PC-9 (cell line): ENCODE data around the gene UGT2A1. TPM values are rescaled to one million over a fixed set of nuclear protein-coding genes. Genes with fewer than 3 reads are reported as not detected.

ENCODE experiments used
- BruUV-seq: library from RNA; stranded (reverse); fragments of 400-500 nt; replicated peaks from 2 replicates; lab custom pipeline; 2021; lab: Mats Ljungman, UMichigan
- CTCF ChIA-PET: fragments of 300-600 bp; sonication (Branson Sonifier 250); formaldehyde crosslinking; loops from one replicate; lab custom pipeline; 2022; ENCODE audit warnings: antibody characterized with exemption; lab: Charles Lee
- POLR2A ChIA-PET: fragments of 300-600 bp; sonication (Branson Sonifier 250); formaldehyde crosslinking; loops from one replicate; lab custom pipeline; 2022; ENCODE audit warnings: antibody characterized with exemption; ENCODE audit not compliant: unreplicated experiment; lab: Charles Lee
- DNase-seq, 2 experiments: peaks; one replicate each; pipeline versions ENCODE4 v3.0.0 to v3.0.0-alpha.2; 2015 to 2022; ENCODE audit warnings: mixed read lengths in 1 of 2
- H2AFZ ChIP-seq: fragments of 200-600 bp; sonication (generic); 2 replicates; pipeline ENCODE4 v1.8.1; 2017; ENCODE audit warnings: antibody characterized with exemption
- H3F3A ChIP-seq: fragments of 200-600 bp; sonication (generic); 2 replicates; pipeline ENCODE4 v1.8.1; 2017; ENCODE audit warnings: antibody characterized with exemption, mild to moderate bottlenecking, low read depth; ENCODE audit not compliant: insufficient read depth
- H3K27ac ChIP-seq: fragments of 200-600 bp; sonication (generic); 2 replicates; pipeline ENCODE4 v1.6.1; 2016; ENCODE audit warnings: mixed run types
- H3K27me3 ChIP-seq: fragments of 200-600 bp; sonication (generic); 2 replicates; pipeline ENCODE4 v1.6.1; 2016; ENCODE audit warnings: low read depth, mixed run types; ENCODE audit not compliant: insufficient read depth
- H3K36me3 ChIP-seq: fragments of 200-600 bp; sonication (generic); 2 replicates; pipeline ENCODE4 v1.6.1; 2016; ENCODE audit warnings: low read depth, mixed run types
- H3K4me1 ChIP-seq: fragments of 200-600 bp; sonication (generic); replicated peaks from 2 replicates; pipeline ENCODE4 v1.6.1; 2016; ENCODE audit warnings: mixed run types; ENCODE audit not compliant: insufficient read depth
- H3K4me2 ChIP-seq: fragments of 200-600 bp; sonication (generic); 2 replicates; pipeline ENCODE4 v1.6.1; 2017; ENCODE audit warnings: mixed run types
- H3K4me3 ChIP-seq: fragments of 200-600 bp; sonication (generic); 2 replicates; pipeline ENCODE4 v1.6.1; 2016; ENCODE audit warnings: mixed run types
- H3K79me2 ChIP-seq: fragments of 200-600 bp; sonication (generic); 2 replicates; pipeline ENCODE4 v1.6.1; 2017; ENCODE audit warnings: low read depth, mixed run types
- H3K9me2 ChIP-seq: fragments of 200-600 bp; sonication (generic); 2 replicates; pipeline ENCODE4 v1.8.1; 2017; ENCODE audit warnings: mild to moderate bottlenecking; ENCODE audit not compliant: insufficient read depth
- H3K9me3 ChIP-seq: fragments of 200-600 bp; sonication (generic); 2 replicates; pipeline ENCODE4 v1.8.1; 2016; ENCODE audit warnings: low read depth; ENCODE audit not compliant: insufficient read depth
- H4K20me1 ChIP-seq: fragments of 200-600 bp; sonication (generic); 2 replicates; pipeline ENCODE4 v1.8.1; 2017; ENCODE audit not compliant: insufficient read depth
- EZH2 ChIP-seq: fragments of 200-600 bp; sonication (generic); IDR thresholded peaks from 2 replicates; pipeline ENCODE4 v1.8.0; 2017; ENCODE audit warnings: antibody characterized with exemption, low read depth
- intact Hi-C: fragments of 100-400 bp; cut with micrococcal nuclease; formaldehyde crosslinking; loops from one replicate; pipeline ENCODE4 v1.10.0; 2022; ENCODE audit not compliant: unreplicated experiment
- total RNA-seq: library from RNA; stranded (reverse); gene quantifications from 2 replicates; pipeline ENCODE4 v1.2.3, GENCODE V29; 2021
- TF ChIP-seq, protein P1 (sequence below): fragments of 200-600 bp; sonication (generic); conservative IDR thresholded peaks from 2 replicates; pipeline ENCODE4 v1.6.1; 2017; ENCODE audit warnings: mixed run types, antibody characterized with exemption, mild to moderate bottlenecking, moderate library complexity

UGT2A1 gene
- total RNA-seq, 1 experiment from 2014 or later, result not detected

DNA sequence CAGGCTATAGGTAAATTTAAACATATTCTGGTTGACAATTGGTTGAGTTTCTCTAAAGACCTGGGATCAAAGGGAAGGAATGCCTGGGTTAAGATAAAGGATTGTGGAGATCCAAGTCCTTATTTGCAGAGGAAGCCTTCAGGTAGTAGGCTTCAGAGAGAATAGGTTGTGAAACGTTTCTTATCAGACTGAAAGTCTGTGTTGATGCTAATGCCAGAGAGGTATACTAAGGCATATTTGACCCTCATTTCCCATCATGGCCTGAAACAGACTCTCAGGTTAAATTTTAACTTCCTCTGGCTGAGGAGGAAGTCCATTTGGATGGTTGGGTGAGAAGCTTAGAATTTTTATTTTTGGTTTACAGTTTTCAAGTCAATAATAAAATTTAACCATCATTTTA, 61.7 kb downstream of the UGT2A1 start:
- H3K4me3 ChIP-seq, result no peak overlapping the region
- intact Hi-C loops, result no loop called here

DNA sequence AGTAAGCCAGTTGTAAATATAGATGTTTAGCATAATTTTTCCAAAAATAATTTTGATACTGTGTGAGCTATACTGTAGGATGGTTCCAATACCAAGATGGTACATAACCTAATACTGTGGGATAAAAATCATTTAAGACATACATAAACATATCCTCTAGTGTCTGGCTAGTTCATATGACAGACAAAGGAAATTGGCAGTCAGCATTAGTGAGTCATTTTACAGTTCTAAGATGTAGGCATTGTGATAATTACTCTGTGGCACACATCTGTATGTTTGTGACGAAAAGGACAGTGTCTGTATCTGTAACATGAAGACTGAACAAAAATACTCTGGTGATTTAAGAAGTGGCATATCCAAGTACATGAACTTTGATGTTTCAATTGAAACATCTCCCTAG, 63.2 kb downstream of the UGT2A1 start:
- Histone ChIP-seq H3K9me2 (no peaks in the 10 kb centered on the region), H4K20me1 (no peaks in the 10 kb centered on the region), H2AFZ (no peak overlapping the region), H3K79me2 (no peaks in the 10 kb centered on the region), H3K4me3 (no peak overlapping the region), H3F3A (no peaks in the 10 kb centered on the region), H3K9me3 (no peaks in the 10 kb centered on the region), H3K27me3 (no peaks in the 10 kb centered on the region), H3K36me3 (no peaks in the 10 kb centered on the region), H3K4me1 (no peaks in the 10 kb centered on the region), H3K4me2 (no peak overlapping the region), H3K27ac (no peak overlapping the region)
- intact Hi-C loops, result no loop called here
- CTCF ChIA-PET, result no interaction called here
- no TSS peak for BruUV-seq
- TF ChIP-seq, protein P1, sequence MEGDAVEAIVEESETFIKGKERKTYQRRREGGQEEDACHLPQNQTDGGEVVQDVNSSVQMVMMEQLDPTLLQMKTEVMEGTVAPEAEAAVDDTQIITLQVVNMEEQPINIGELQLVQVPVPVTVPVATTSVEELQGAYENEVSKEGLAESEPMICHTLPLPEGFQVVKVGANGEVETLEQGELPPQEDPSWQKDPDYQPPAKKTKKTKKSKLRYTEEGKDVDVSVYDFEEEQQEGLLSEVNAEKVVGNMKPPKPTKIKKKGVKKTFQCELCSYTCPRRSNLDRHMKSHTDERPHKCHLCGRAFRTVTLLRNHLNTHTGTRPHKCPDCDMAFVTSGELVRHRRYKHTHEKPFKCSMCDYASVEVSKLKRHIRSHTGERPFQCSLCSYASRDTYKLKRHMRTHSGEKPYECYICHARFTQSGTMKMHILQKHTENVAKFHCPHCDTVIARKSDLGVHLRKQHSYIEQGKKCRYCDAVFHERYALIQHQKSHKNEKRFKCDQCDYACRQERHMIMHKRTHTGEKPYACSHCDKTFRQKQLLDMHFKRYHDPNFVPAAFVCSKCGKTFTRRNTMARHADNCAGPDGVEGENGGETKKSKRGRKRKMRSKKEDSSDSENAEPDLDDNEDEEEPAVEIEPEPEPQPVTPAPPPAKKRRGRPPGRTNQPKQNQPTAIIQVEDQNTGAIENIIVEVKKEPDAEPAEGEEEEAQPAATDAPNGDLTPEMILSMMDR, result no peak
- TF ChIP-seq EZH2, result no peak
- no peak for DNase-seq
- POLR2A ChIA-PET, result no interaction called here

More for the DNA sequence above, 61.7 kb downstream of the UGT2A1 start:
- H3K9me3 ChIP-seq, result no peaks in the 10 kb centered on the region
- POLR2A ChIA-PET, result no interaction called here
- no peak overlapping the region for H2AFZ ChIP-seq
- TF ChIP-seq, protein P1, result no peak
- no peak for TF ChIP-seq EZH2
- no peak overlapping the region for H3K27ac ChIP-seq
- H3F3A ChIP-seq, result no peaks in the 10 kb centered on the region
- H3K79me2 ChIP-seq, result no peaks in the 10 kb centered on the region
- no peaks in the 10 kb centered on the region for H3K4me1 ChIP-seq
- H3K4me2 ChIP-seq, result no peak overlapping the region
- CTCF ChIA-PET, result no interaction called here
- no peak for DNase-seq
- BruUV-seq, result no TSS peak
- H3K36me3 ChIP-seq, result no peaks in the 10 kb centered on the region
- no peaks in the 10 kb centered on the region for H3K9me2 ChIP-seq
- no peaks in the 10 kb centered on the region for H3K27me3 ChIP-seq
- no peaks in the 10 kb centered on the region for H4K20me1 ChIP-seq

DNA sequence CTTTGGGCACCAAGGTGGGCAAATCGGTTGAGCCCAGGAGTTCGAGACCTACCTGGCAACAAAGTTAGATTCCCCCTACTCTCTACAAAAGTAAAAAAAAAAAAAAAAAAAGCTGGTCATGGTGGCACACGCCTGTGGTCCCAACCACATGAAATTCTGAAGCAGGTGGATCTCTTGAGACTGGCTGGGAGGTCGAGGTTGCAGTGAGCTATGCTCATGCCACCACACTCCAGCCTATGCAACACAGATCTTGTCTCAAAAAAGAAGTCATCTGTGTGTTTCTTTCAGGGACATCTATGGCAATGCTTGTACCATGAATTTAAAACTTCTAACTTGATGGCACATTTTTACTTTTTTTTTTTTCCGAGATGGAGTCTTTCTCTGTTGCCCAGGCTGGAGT, 68.9 kb downstream of the UGT2A1 start:
- no TSS peak for BruUV-seq
- Histone ChIP-seq H4K20me1 (no peaks in the 10 kb centered on the region), H3K36me3 (no peaks in the 10 kb centered on the region), H3K4me1 (no peaks in the 10 kb centered on the region), H3K9me2 (no peaks in the 10 kb centered on the region), H3K9me3 (no peaks in the 10 kb centered on the region), H3F3A (no peaks in the 10 kb centered on the region), H2AFZ (no peak overlapping the region), H3K79me2 (no peaks in the 10 kb centered on the region), H3K27ac (no peak overlapping the region), H3K4me2 (no peak overlapping the region), H3K27me3 (no peaks in the 10 kb centered on the region), H3K4me3 (no peak overlapping the region)
- no peak for DNase-seq
- intact Hi-C loops, result no loop called here
- TF ChIP-seq, protein P1, result no peak
- TF ChIP-seq EZH2, result no peak
- POLR2A ChIA-PET, result no interaction called here
- CTCF ChIA-PET, result no interaction called here
